Ovary (tissue), 3 donors: Measurements from ENCODE around the gene IGBP1.

ENCODE experiments used
- CTCF ChIP-seq, 3 donors: fragments of 450-650 bp in 2 of 3; fragments of 200-600 bp in 1 of 3; IDR thresholded peaks; one replicate each; pipeline versions ENCODE4 v1.5.1 to v1.8.0; 2016 to 2022; ENCODE audit warnings: antibody characterized with exemption in 3 of 3, mild to moderate bottlenecking in 1 of 3
- POLR2A ChIP-seq: fragments of 450-650 bp; IDR thresholded peaks from one replicate; pipeline ENCODE4 v1.6.1; 2017; ENCODE audit warnings: antibody characterized with exemption, mild to moderate bottlenecking, moderate library complexity
- donor health status: DM: no; HTN: no; CAD: no.

- TF ChIP-seq CTCF (IDR thresholded peaks at IDR 0.05) (no peak), POLR2A (no peak)
These were observed 48.5 kb upstream of the IGBP1 start for GRCh38 chrX:70084592-70085240.
